MM.1S (cell line): Measurements from ENCODE around the gene KRT74.

Experiments
- CTCF ChIP-seq: fragments of 300-600 bp; sonication (generic); IDR thresholded peaks from 2 replicates; pipeline ENCODE4 v1.5.1; 2016; ENCODE audit warnings: antibody characterized with exemption, low read length, mixed read lengths
- EZH2phosphoT487 ChIP-seq: fragments of 300-600 bp; sonication (generic); IDR thresholded peaks from 2 replicates; pipeline ENCODE4 v1.6.1; 2018; ENCODE audit warnings: antibody characterized with exemption, low read length

DNA sequence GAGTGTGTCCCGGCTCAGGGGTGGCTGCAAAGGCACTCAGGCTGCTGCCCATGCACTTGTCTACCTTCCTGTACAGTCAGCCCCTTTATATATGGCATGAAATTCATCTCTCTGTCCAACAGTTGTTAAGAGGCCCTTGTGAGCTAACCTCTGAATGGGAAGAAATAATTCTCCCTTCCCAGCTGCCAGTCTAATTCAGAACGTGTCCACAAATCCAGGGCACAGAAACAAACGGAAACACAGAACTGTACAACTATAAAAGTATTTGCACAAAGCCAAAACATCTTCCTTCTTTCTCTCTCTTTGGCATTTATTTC is 54.3 kb downstream of the KRT74 start:
- TF ChIP-seq EZH2phosphoT487 = no peak
- no peak for TF ChIP-seq CTCF
